Uterus (tissue), 2 donors: ENCODE results near the gene CD300H.

Experiments used
- POLR2A ChIP-seq, 2 donors: fragments of 450-650 bp; IDR thresholded peaks; one replicate each; pipeline ENCODE4 v1.6.1; 2016; ENCODE audit warnings: antibody characterized with exemption in 2 of 2, mild to moderate bottlenecking in 1 of 2, moderate library complexity in 1 of 2
- TF ChIP-seq, protein P1 (sequence below), 4 experiments: fragments of 200-600 bp in 2 of 4; fragments of 450-650 bp in 2 of 4; sonication (generic) in 2 of 4; IDR thresholded peaks; one replicate each; pipeline ENCODE4 v1.5.1; 2016 to 2019; ENCODE audit warnings: antibody characterized with exemption in 4 of 4, mild to moderate bottlenecking in 2 of 4, moderate library complexity in 1 of 4

DNA sequence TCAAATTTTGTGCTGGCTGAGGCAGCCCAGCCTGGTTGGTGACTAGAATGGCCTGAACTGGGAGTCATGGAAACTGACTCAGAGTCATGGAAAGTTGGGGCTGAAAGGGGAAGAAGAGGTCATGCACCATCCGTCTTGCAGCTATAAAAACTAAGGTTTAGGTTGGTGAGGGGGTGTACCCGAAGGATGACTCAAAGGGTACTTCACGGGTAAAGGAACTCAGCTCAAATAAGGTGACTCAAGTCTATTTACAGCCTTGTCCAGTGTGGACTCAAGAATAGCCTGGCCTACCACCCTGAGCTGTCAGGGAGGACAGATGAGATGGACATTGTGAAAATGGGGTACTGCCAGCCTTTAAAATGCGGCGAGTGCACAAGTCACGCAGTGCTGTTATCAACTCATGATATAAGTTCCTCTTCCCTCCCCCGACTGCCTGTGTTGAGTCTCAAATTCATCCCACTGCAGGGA lies 54.7 kb downstream of the CD300H start:
- no peak for TF ChIP-seq POLR2A (IDR thresholded peaks at IDR 0.05)
- TF ChIP-seq, protein P1, sequence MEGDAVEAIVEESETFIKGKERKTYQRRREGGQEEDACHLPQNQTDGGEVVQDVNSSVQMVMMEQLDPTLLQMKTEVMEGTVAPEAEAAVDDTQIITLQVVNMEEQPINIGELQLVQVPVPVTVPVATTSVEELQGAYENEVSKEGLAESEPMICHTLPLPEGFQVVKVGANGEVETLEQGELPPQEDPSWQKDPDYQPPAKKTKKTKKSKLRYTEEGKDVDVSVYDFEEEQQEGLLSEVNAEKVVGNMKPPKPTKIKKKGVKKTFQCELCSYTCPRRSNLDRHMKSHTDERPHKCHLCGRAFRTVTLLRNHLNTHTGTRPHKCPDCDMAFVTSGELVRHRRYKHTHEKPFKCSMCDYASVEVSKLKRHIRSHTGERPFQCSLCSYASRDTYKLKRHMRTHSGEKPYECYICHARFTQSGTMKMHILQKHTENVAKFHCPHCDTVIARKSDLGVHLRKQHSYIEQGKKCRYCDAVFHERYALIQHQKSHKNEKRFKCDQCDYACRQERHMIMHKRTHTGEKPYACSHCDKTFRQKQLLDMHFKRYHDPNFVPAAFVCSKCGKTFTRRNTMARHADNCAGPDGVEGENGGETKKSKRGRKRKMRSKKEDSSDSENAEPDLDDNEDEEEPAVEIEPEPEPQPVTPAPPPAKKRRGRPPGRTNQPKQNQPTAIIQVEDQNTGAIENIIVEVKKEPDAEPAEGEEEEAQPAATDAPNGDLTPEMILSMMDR (IDR thresholded peaks at IDR 0.05) = no peak
